Sigmoid colon (tissue), 3 donors: ENCODE results near the gene NR4A3.

Source experiments
- CTCF ChIP-seq, 4 experiments: fragments of 450-650 bp in 3 of 4; fragments of 200-600 bp in 1 of 4; IDR thresholded peaks; one replicate each; pipeline ENCODE4 v1.5.1; 2016 to 2019; ENCODE audit warnings: antibody characterized with exemption in 4 of 4, mild to moderate bottlenecking in 3 of 4, moderate library complexity in 2 of 4
- POLR2A ChIP-seq, 2 donors: fragments of 450-650 bp; IDR thresholded peaks; one replicate each; pipeline ENCODE4 v1.6.1; 2016; ENCODE audit warnings: antibody characterized with exemption in 2 of 2, mild to moderate bottlenecking in 2 of 2, moderate library complexity in 2 of 2

- no peak for TF ChIP-seq POLR2A (IDR thresholded peaks at IDR 0.05)
- no peak for TF ChIP-seq CTCF (IDR thresholded peaks at IDR 0.05)
Measured at GRCh38 chr9:99870126-99870525, 48.4 kb downstream of the NR4A3 start.
